ENCODE results near the gene UGT8.
A peak's percentile ranks its signal among the peaks of the same experiment; 100 is the strongest.
"Not testable (repeated sequence)": the region's sequence is repeated elsewhere in the genome, so short reads cannot be mapped to it uniquely, and the experiment has no call there.

UGT8 gene

GRCh38 chr4:114598191-114599121 lies at the start of gene UGT8:
Gene UGT8, plus strand, starts transcription at chr4:114598807. Its CDS starts 24,074 bp downstream, at chr4:114622881.
- FAIRE-seq (no peak), DNase-seq (ENCODE audit: low spot score) (peak; percentile 59)

GRCh38 chr4:114549638-114550037 lies 49.0 kb upstream of the UGT8 start:
- DNase-seq (ENCODE audit: low spot score) (no peak), FAIRE-seq (no peak)

- no peak for FAIRE-seq
- DNase-seq (ENCODE audit: low spot score), result no peak
Measured at GRCh38 chr4:114558446-114559020, 40.1 kb upstream of the UGT8 start.

- no peak for FAIRE-seq
- no peak for DNase-seq (ENCODE audit: low spot score)
Measured at GRCh38 chr4:114561590-114561989, 37.0 kb upstream of the UGT8 start.

- DNase-seq (ENCODE audit: low spot score), result no peak
- no peak for FAIRE-seq
Measured at GRCh38 chr4:114562176-114562904, 36.3 kb upstream of the UGT8 start.

GRCh38 chr4:114563536-114564315 lies 34.9 kb upstream of the UGT8 start:
- peak; percentile 97 for DNase-seq (ENCODE audit: low spot score)
- peak; percentile 99 for FAIRE-seq

- DNase-seq (ENCODE audit: low spot score) (no peak), FAIRE-seq (no peak)
Measured at GRCh38 chr4:114577386-114577785, 21.2 kb upstream of the UGT8 start.

GRCh38 chr4:114582621-114583020 lies 16.0 kb upstream of the UGT8 start:
- DNase-seq (ENCODE audit: low spot score) (no peak), FAIRE-seq (no peak)

GRCh38 chr4:114588305-114588704 lies 10.3 kb upstream of the UGT8 start:
- DNase-seq (ENCODE audit: low spot score) (no peak), FAIRE-seq (no peak)

GRCh38 chr4:114590360-114590759 lies 8.2 kb upstream of the UGT8 start:
- not testable (repeated sequence) for FAIRE-seq; DNase-seq (ENCODE audit: low spot score)

- FAIRE-seq (no peak), DNase-seq (ENCODE audit: low spot score) (no peak)
Measured at GRCh38 chr4:114593526-114593925, 5.1 kb upstream of the UGT8 start.

- DNase-seq (ENCODE audit: low spot score) (no peak), FAIRE-seq (no peak)
Measured at GRCh38 chr4:114595207-114595606, 3.4 kb upstream of the UGT8 start.

GRCh38 chr4:114595921-114596320 lies 2.7 kb upstream of the UGT8 start:
- no peak for DNase-seq (ENCODE audit: low spot score)

GRCh38 chr4:114597410-114598115 lies 1.0 kb upstream of the UGT8 start:
- DNase-seq (ENCODE audit: low spot score), result no peak
- FAIRE-seq, result no peak

More at GRCh38 chr4:114595921-114596320, 2.7 kb upstream of the UGT8 start:
- FAIRE-seq, result no peak

GRCh38 chr4:114599231-114599902 lies 760 bp downstream of the UGT8 start:
- FAIRE-seq (no peak), DNase-seq (ENCODE audit: low spot score) (no peak)

- FAIRE-seq (no peak), DNase-seq (ENCODE audit: low spot score) (no peak)
Measured at GRCh38 chr4:114599903-114600552, 1.4 kb downstream of the UGT8 start.

GRCh38 chr4:114600672-114601071 lies 2.1 kb downstream of the UGT8 start:
- FAIRE-seq, result peak; percentile 4
- DNase-seq (ENCODE audit: low spot score), result no peak

GRCh38 chr4:114601304-114602052 lies 2.9 kb downstream of the UGT8 start:
- DNase-seq (ENCODE audit: low spot score) (no peak), FAIRE-seq (no peak)

GRCh38 chr4:114603497-114603896 lies 4.9 kb downstream of the UGT8 start:
- no peak for DNase-seq (ENCODE audit: low spot score)
- FAIRE-seq, result no peak
